Measurements from ENCODE around the gene NMNAT2.

The NMNAT2 gene

DNA sequence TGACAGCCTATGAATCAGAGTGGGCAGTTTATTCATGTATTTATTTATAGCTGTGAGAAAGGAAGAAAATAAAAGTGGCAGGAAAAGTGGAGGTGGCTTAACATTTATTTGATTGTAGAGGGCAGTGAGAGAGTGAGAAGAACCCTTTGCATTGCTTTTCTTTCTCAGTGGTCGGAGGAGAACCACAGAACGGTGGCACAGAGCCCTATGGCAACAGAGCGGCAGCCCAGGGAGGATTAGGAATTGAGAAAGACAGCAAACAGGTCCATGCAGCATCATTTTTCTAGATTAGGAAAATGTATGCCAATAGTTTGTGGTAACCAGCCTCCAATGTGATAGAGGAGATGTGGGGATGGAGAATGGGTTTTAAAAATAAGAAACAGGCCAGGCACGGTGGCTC is 53.1 kb downstream of the NMNAT2 start:
- TF ChIP-seq ARNTL (CRISPR knock-in tag; IDR thresholded peaks at IDR 0.05; ENCODE audit: borderline replicate concordance, low read depth), result no peak
- no peak for TF ChIP-seq CSDC2 (CRISPR knock-in tag; IDR thresholded peaks at IDR 0.05)
- TF ChIP-seq ZFP30 (CRISPR knock-in tag; IDR thresholded peaks at IDR 0.05), result no peak
- TF ChIP-seq SNAI2 (CRISPR knock-in tag; IDR thresholded peaks at IDR 0.05), result no peak
- TF ChIP-seq, protein P1, sequence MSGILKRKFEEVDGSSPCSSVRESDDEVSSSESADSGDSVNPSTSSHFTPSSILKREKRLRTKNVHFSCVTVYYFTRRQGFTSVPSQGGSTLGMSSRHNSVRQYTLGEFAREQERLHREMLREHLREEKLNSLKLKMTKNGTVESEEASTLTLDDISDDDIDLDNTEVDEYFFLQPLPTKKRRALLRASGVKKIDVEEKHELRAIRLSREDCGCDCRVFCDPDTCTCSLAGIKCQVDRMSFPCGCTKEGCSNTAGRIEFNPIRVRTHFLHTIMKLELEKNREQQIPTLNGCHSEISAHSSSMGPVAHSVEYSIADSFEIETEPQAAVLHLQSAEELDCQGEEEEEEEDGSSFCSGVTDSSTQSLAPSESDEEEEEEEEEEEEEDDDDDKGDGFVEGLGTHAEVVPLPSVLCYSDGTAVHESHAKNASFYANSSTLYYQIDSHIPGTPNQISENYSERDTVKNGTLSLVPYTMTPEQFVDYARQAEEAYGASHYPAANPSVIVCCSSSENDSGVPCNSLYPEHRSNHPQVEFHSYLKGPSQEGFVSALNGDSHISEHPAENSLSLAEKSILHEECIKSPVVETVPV (CRISPR knock-in tag; IDR thresholded peaks at IDR 0.05), result no peak
- no peak for TF ChIP-seq ESRRG (CRISPR knock-in tag; IDR thresholded peaks at IDR 0.05)
- TF ChIP-seq ZNF565 (CRISPR knock-in tag; conservative IDR thresholded peaks at IDR 0.05; ENCODE audit: low read depth), result no peak
- TF ChIP-seq ZFP3 (CRISPR knock-in tag; IDR thresholded peaks at IDR 0.05), result no peak
- TF ChIP-seq TCF4 (CRISPR knock-in tag; IDR thresholded peaks at IDR 0.05; ENCODE audit: borderline replicate concordance), result no peak
- TF ChIP-seq TSHZ2 (CRISPR knock-in tag; IDR thresholded peaks at IDR 0.05), result no peak
- TF ChIP-seq ISL1 (CRISPR knock-in tag; IDR thresholded peaks at IDR 0.05), result no peak
- no peak for ATAC-seq

- ATAC-seq, result no peak
- no peak for TF ChIP-seq SNAI2 (CRISPR knock-in tag; IDR thresholded peaks at IDR 0.05)
Observed at GRCh38 chr1:183363972-183364371, 54.2 kb downstream of the NMNAT2 start.

DNA sequence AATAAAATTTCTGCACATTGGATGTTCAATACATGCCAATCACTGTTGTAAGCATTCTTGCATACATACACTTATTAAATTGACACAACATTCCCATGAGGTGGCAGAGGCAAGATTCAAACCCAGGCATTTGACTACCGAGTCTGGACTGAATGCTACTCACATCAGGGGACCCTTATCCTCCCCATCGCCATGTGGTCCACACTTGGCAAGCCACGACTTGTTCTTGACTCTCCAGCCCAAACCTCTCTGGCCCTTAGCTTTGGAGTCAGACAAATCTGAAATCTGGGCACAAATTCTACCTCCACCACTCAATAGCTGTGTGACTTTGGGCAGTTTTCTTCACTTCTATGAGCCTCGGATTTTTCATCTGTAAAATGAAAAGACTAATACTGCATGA is 57.1 kb downstream of the NMNAT2 start:
- ATAC-seq, result no peak
- TF ChIP-seq ARNTL (CRISPR knock-in tag; IDR thresholded peaks at IDR 0.05; ENCODE audit: borderline replicate concordance, low read depth), result no peak
- no peak for TF ChIP-seq ISL1 (CRISPR knock-in tag; IDR thresholded peaks at IDR 0.05)
- no peak for TF ChIP-seq CREB5 (CRISPR knock-in tag; IDR thresholded peaks at IDR 0.05; ENCODE audit: low read depth)
- no peak for TF ChIP-seq ZC3H10 (CRISPR knock-in tag; IDR thresholded peaks at IDR 0.05)
- TF ChIP-seq TSHZ2 (CRISPR knock-in tag; IDR thresholded peaks at IDR 0.05), result no peak
- TF ChIP-seq GLIS3 (CRISPR knock-in tag; IDR thresholded peaks at IDR 0.05), result no peak
- TF ChIP-seq ZFP30 (CRISPR knock-in tag; IDR thresholded peaks at IDR 0.05), result no peak

GRCh38 chr1:183360473-183360872 is 57.7 kb downstream of the NMNAT2 start:
- TF ChIP-seq PPARA (CRISPR knock-in tag; IDR thresholded peaks at IDR 0.05; ENCODE audit: borderline replicate concordance), result no peak

GRCh38 chr1:183356534-183357182 is 61.5 kb downstream of the NMNAT2 start:
- TF ChIP-seq ZNF8 (CRISPR knock-in tag; IDR thresholded peaks at IDR 0.05) (no peak), ZNF565 (CRISPR knock-in tag; conservative IDR thresholded peaks at IDR 0.05; ENCODE audit: low read depth) (no peak), ESRRG (CRISPR knock-in tag; IDR thresholded peaks at IDR 0.05) (no peak), ZC3H10 (CRISPR knock-in tag; IDR thresholded peaks at IDR 0.05) (no peak), ZNF70 (CRISPR knock-in tag; IDR thresholded peaks at IDR 0.05) (no peak)
- TF ChIP-seq, protein P1 (CRISPR knock-in tag; IDR thresholded peaks at IDR 0.05), result no peak

More at GRCh38 chr1:183360473-183360872, 57.7 kb downstream of the NMNAT2 start:
- peak; percentile 68 for ATAC-seq

More at GRCh38 chr1:183356534-183357182, 61.5 kb downstream of the NMNAT2 start:
- no peak for ATAC-seq

Data from SK-N-SH treated with all-trans-retinoic acid at 6 μM for 48 hours (cell line).